Epithelial cell of esophagus (primary cell): ENCODE data around the gene SORBS1.
A peak's percentile ranks its signal among the peaks of the same experiment; 100 is the strongest.

Source experiments
- DNase-seq: peaks from one replicate; pipeline ENCODE4 v3.0.0; 2010; ENCODE audit warnings: low read depth
- H3K4me3 ChIP-seq: 2 replicates; pipeline ENCODE4 v1.5.1; 2011; ENCODE audit warnings: mild to moderate bottlenecking, low read length, control low read depth
- CTCF ChIP-seq: IDR thresholded peaks from 2 replicates; pipeline ENCODE4 v1.5.1; 2011; ENCODE audit warnings: low read depth, mild to moderate bottlenecking, low read length, control low read depth, inconsistent platforms; ENCODE audit not compliant: insufficient read depth; ENCODE audit errors: missing control alignments

SORBS1 gene

GRCh38 chr10:95503001-95503400 is 58.2 kb downstream of the SORBS1 start:
- TF ChIP-seq CTCF: no peak
- no peak overlapping the region for H3K4me3 ChIP-seq
- DNase-seq: no peak

- no peak for TF ChIP-seq CTCF
- no peak for DNase-seq
- no peak overlapping the region for H3K4me3 ChIP-seq
Observed at GRCh38 chr10:95502377-95502776, 58.8 kb downstream of the SORBS1 start.

- TF ChIP-seq CTCF: no peak
- peak; percentile 51 for DNase-seq
- H3K4me3 ChIP-seq: no peak overlapping the region
Observed at GRCh38 chr10:95501203-95502094, 59.7 kb downstream of the SORBS1 start.

GRCh38 chr10:95500649-95501048 is 60.5 kb downstream of the SORBS1 start:
- TF ChIP-seq CTCF: no peak
- no peak for DNase-seq
- H3K4me3 ChIP-seq: no peak overlapping the region

GRCh38 chr10:95500097-95500496 is 61.1 kb downstream of the SORBS1 start:
- H3K4me3 ChIP-seq: no peak overlapping the region
- DNase-seq: no peak
- TF ChIP-seq CTCF: no peak

- no peak for DNase-seq
- no peak overlapping the region for H3K4me3 ChIP-seq
- TF ChIP-seq CTCF: no peak
Observed at GRCh38 chr10:95499482-95499989, 61.6 kb downstream of the SORBS1 start.

- no peak for TF ChIP-seq CTCF
- no peak overlapping the region for H3K4me3 ChIP-seq
- no peak for DNase-seq
Observed at GRCh38 chr10:95496951-95497350, 64.2 kb downstream of the SORBS1 start.
